ENCODE results near the gene LYPD5.
"Not testable (repeated sequence)": the region's sequence is repeated elsewhere in the genome, so short reads cannot be mapped to it uniquely, and the experiment has no call there.

LYPD5 gene

GRCh38 chr19:43802216-43802951, at the start of gene LYPD5:
Gene LYPD5, minus strand, starts transcription at chr19:43802447. Its CDS starts 67 bp downstream, at chr19:43802380.
- no peak for DNase-seq (ENCODE audit: low read depth in 2 of 2)

- DNase-seq (ENCODE audit: low read depth in 2 of 2) = no peak
These were observed 46.6 kb upstream of the LYPD5 start for GRCh38 chr19:43848821-43849220.

GRCh38 chr19:43847884-43848283, 45.6 kb upstream of the LYPD5 start:
- no peak for DNase-seq (ENCODE audit: low read depth in 2 of 2)

- DNase-seq (ENCODE audit: low read depth in 2 of 2) = no peak
These were observed 45.0 kb upstream of the LYPD5 start for GRCh38 chr19:43847246-43847645.

GRCh38 chr19:43842007-43842406, 39.8 kb upstream of the LYPD5 start:
- DNase-seq (ENCODE audit: low read depth in 2 of 2) = no peak

GRCh38 chr19:43839139-43839538, 36.9 kb upstream of the LYPD5 start:
- no peak for DNase-seq (ENCODE audit: low read depth in 2 of 2)

- peak; percentile 73 to 75 for DNase-seq (ENCODE audit: low read depth in 2 of 2)
These were observed 24.8 kb upstream of the LYPD5 start, which contains the start of gene ZNF283 for GRCh38 chr19:43826787-43827754. Gene ZNF283, plus strand, starts transcription at chr19:43827321. Its CDS starts 6,184 bp downstream, at chr19:43833505.

- not testable (repeated sequence) for DNase-seq (ENCODE audit: low read depth in 2 of 2)
These were observed 22.3 kb upstream of the LYPD5 start for GRCh38 chr19:43824572-43824971.

- not testable (repeated sequence) for DNase-seq (ENCODE audit: low read depth in 2 of 2)
These were observed 21.6 kb upstream of the LYPD5 start for GRCh38 chr19:43823856-43824255.

- DNase-seq (ENCODE audit: low read depth in 2 of 2) = no peak
These were observed 18.6 kb upstream of the LYPD5 start for GRCh38 chr19:43820884-43821215.

- peak in 1 of 2 donors; percentile 34 for DNase-seq (ENCODE audit: low read depth in 2 of 2)
These were observed 18.0 kb upstream of the LYPD5 start for GRCh38 chr19:43820098-43820883.

- no peak for DNase-seq (ENCODE audit: low read depth in 2 of 2)
These were observed 16.3 kb upstream of the LYPD5 start for GRCh38 chr19:43818500-43818899.

GRCh38 chr19:43817454-43817853, 15.2 kb upstream of the LYPD5 start:
- not testable (repeated sequence) for DNase-seq (ENCODE audit: low read depth in 2 of 2)

GRCh38 chr19:43814663-43815352, 12.6 kb upstream of the LYPD5 start:
- DNase-seq (ENCODE audit: low read depth in 2 of 2) = no peak

GRCh38 chr19:43812688-43813087, 10.4 kb upstream of the LYPD5 start:
- no peak for DNase-seq (ENCODE audit: low read depth in 2 of 2)

GRCh38 chr19:43812259-43812658, 10.0 kb upstream of the LYPD5 start:
- no peak for DNase-seq (ENCODE audit: low read depth in 2 of 2)

GRCh38 chr19:43811837-43812236, 9.6 kb upstream of the LYPD5 start:
- DNase-seq (ENCODE audit: low read depth in 2 of 2) = no peak

GRCh38 chr19:43809762-43810696, 7.8 kb upstream of the LYPD5 start:
- no peak for DNase-seq (ENCODE audit: low read depth in 2 of 2)

GRCh38 chr19:43807651-43808050, 5.4 kb upstream of the LYPD5 start:
- no peak for DNase-seq (ENCODE audit: low read depth in 2 of 2)

GRCh38 chr19:43806848-43807247, 4.6 kb upstream of the LYPD5 start:
- DNase-seq (ENCODE audit: low read depth in 2 of 2) = no peak

All from stimulated activated CD4-positive, alpha-beta T cell treated with anti-CD3 and anti-CD28 coated beads, Interleukin-1b, Interleukin-23, amount 100 ng/mL, for 4 hours (primary cell).